ENCODE data around the gene NECAB2.

- TF ChIP-seq CTCF (IDR thresholded peaks at IDR 0.05) (no peak), POLR2A (IDR thresholded peaks at IDR 0.05) (no peak), EP300 (IDR thresholded peaks at IDR 0.05) (no peak)
These were observed 22.5 kb upstream of the NECAB2 start for GRCh38 chr16:83945587-83945986.

All from tibial nerve (tissue), 4 donors.